ENCODE results near the gene PRKACA.

PRKACA gene

DNA sequence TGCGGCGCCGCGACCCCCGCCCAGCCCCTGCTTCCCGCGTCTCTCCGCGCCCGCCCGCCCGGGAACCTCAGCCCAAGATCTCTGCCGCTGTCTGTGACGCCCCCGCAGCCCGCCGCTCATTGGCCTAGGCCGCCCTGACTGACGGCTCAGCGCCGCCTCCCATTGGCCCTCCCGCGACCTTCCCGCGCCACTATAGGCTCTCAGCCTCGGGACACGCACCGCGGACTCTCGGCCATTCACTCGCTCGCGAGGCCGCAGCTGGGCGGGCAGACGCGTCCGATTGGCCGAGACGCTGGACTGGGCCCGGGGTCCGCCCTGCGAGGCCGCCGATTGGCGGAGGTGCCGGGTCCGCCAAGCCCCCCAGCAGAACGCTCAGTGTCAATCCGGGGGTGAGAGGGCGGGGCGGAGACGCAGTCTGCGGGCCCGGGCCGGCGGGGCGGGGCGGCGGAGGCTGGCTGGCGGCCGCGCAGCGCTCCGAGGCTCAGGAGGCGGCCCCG lies at the start of gene PRKACA:
TSS of gene PRKACA (minus strand) at position 95 of the 497 bp plus-strand sequence. CDS start 215 bp downstream, outside the sequence.
- DNase-seq, result peak; percentile 98

DNA sequence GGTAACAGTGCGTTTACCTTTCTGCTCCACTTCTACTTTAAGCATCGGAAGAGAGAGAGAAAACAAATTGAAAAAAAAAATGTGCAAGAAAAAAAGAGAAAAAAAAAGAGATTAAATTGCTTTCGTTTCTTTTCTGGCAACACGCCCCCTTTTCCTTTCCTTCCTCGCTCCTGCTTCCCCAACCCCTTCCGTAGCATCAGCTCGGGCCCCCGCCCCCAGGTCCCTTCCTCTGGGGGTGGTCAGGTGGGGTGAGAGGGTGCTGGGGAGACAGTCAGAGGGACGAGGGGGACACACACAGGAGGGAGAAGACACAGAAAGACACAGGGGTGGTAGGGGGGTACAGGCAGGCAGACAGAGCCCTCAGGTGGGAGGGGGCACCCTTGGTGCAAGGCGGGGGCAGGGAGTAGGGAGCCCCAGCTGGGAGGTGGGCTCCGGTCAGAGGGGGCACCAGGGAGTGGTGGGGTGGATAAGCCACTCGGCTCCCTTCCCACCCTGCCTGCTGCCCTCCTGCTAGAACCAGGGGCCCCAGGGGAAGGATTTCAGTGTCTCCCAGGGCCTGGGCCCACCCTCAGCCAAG lies 49.5 kb upstream of the PRKACA start:
- no peak for DNase-seq

DNA sequence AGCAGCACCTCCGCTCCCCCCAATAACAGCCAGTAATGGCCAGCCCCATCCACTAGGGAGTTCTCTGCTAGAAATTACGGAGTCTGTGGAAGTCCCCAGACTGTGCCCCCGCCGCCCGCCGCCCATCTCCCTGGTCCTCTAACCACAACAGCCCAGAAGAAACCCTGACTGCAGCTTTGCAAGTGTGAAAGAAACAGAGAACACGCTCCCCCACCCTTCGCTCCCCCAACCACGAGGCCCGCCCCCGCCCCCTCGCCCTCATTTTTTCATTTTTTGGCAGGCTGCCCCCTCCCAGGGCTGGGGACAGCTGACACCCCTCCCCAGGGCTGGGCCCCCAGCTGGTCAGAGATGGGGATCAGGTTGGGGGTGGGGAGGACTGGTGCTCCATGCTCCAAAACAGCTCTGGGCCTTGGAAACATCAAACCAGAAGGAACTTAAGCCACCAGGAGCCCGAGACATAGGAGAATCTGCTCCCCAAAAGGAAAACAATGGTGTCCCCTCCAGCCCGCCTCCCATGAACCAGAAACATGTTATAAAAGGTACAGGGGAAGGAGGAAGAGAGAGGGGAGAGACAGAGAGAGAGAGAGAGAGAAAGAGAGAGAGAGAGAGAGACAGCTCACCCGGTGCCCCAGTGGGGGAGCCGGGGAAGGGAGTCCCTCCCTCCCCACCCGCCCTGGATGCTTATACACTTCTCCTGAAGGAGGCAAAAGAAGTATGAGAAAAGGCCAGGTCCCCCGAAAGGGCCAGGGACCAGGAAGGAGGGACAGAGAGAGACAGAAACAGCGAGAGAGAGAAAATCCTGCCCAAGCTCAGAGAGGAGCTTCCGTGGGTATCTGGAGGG lies 48.6 kb upstream of the PRKACA start:
- DNase-seq, result no peak

DNA sequence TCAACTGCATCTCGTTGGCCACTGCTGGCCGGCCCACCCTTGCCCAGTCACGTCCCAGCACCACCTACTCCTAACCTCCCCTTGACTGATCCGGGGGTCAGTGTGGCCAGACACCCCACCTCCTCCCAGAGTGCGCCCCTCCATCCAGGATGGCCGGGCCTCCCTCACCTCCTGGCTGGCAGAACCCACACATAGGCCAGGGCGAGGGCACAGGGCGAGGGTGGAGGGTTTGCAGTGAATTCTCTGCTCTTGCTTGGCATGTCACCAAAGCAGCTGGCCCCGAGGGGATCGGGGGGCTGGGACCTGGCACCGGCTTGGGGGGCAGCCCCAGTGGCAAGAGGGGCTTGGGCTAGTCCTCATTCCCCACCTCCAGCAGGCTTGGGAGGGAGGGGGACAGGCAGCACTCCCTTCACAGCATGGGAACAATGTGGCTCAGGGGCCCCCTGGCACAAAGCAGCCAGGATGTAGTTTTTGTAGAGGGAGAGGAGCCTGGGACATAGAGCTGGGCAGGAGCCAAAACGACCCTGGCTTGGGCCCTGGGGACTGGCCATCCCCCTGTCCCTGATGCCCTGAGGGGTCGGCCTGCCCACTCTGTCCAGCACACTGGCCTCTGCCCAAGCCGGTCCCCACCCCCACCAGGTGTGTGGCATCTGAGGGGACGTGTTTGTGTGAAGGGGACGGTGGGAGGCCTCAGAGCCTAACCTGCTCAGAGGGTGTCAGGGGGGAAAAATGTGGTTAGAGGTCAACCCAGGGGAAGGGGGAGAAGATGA lies 47.3 kb upstream of the PRKACA start:
- no peak for DNase-seq

DNA sequence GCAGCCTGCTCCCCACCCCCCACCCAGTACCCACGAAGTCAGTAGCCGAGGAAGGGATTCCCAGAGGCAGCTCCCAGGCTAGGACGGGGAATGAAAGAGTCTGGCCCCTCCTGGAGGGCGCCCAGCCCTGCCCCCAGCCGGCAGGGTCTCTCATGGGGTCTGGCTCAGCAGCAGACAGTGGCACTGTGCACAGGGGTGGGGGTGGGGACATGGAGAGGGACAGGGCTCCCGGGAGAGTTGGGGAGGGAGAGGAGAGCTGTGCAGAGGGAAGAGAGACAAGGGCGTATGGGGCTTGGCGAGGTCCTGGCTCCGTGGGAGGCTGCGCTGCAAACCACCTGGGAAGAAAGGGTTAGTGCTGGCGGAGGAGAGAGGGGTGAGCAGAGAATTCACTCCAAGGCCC lies 46.5 kb upstream of the PRKACA start:
- DNase-seq, result no peak

DNA sequence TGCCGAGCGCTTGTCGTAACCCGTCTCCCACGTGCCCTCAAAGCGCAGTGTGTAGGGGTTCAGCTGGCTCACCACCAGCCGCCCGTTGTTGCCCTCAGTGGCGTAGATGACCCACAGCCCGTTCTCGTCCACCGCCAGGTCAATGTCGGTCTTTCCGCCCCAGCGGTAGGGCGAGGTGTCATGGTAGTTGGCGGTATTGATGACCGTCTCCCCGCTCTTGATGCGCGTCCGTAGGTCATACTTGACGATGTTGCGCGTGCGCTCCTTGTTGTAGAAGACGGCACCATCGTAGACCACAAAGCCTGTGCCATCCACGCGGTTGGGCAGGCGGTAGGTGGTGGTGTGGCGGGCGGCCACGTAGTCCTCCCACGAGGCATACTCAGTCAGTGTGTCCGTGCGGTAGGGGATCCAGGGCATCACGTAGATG lies 45.3 kb upstream of the PRKACA start:
- DNase-seq, result no peak

DNA sequence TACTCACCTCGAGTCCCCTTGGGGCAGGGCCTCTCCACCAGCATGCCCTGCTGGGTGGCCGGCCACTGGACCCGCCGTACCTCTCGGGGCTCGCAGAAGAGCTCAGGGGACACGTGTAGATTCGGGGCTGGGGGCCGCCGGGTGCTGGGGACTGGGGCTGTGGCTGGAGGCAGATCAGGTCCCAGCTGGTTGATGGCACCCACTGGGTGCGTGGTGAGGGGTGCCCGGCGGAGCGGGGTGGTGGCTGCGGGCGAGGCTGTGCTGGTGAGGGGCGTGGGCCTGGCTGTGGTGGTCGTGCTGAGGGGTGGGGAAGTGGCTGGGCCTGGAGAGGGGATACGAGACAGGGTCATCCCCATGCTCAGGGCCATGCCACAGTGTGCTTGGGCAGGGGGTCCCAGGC lies 43.7 kb upstream of the PRKACA start:
- no peak for DNase-seq

DNA sequence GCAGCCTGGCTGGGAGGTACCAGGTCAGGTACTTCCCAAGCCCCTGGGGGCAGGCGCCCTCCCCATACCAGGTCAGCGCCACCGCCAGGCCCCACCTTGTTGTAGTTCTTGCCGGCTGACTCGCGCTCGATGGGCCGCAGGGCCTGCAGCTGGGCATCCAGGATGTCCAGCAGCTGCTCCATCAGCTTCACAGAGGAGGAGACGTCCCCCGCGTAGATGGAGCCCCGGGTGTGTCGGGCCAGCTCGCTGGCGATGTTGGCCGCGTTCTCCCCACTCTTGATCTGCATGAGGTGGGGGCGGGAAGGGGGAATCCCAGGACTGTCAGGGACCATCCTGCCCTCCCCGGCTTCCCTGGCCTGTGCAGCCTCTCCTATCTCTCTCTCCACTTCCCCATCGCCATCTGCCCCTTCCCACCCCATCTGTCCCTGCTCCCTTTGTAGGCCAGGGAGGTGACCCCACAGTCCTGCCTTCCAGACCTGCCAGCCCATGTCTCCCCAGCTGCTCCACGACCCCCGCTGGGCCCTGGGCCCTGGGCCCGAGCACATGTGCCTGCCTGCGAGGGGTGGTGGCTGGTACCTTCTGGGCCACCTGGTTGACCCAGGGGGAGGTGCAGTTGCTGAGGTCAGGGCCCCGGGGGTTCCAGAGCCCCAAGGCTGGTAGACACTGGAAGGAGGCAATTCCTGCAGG lies 42.6 kb upstream of the PRKACA start:
- no peak for DNase-seq

DNA sequence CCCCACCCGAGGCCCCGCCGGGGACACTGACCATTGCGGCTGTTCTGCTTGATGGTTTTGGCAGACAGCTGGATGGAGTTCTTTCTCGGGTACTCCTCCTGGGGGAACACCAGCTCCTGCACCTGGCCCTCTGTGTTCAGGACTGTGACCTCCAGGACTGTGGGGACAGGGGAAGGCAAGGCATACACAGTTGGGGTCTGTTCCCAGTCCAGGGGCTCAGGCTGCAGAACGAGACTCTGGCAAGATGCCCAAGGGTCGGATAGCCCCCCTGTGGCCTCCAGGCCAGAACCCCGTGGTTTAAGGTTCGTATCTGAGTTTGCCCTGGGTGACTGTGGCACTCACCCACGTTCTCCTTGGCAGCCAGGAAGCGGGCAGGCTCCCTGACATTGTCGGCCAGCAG lies 41.5 kb upstream of the PRKACA start:
- no peak for DNase-seq

DNA sequence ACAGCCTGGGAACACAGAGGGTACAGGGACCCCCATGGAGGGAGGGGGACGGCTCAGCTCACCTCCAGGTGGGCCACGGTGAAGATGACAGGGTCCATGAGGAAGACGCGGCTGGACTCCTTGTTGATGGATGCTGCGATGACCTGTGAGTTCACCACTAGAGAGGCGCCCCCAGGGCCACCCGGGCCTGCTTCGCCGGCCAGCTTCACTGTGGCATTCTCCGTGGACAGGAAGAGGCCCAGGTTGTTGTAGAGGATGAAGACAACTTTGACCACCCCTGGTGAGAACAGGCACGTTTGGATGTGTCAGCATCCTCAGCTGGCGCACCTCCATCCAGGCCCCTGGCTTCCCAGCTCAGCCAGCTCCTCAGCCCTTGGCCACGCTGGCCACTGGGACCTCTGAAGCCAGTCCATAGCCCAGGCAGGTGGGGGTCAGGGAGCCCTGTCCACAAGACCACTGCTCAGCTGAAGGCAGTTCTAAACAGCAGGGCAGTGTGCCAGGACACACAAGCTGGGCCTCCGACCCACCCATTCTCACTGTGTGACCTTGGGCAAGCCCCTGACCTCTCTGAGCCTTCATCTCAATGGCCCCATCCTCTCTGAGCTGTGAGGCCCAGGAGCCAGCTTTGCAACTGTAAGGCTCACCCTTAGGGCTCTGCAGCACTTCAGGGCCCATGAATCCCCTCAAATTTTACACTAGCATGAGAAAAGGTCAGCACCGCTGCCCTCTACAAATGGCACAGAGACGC lies 40.9 kb upstream of the PRKACA start:
- no peak for DNase-seq

DNA sequence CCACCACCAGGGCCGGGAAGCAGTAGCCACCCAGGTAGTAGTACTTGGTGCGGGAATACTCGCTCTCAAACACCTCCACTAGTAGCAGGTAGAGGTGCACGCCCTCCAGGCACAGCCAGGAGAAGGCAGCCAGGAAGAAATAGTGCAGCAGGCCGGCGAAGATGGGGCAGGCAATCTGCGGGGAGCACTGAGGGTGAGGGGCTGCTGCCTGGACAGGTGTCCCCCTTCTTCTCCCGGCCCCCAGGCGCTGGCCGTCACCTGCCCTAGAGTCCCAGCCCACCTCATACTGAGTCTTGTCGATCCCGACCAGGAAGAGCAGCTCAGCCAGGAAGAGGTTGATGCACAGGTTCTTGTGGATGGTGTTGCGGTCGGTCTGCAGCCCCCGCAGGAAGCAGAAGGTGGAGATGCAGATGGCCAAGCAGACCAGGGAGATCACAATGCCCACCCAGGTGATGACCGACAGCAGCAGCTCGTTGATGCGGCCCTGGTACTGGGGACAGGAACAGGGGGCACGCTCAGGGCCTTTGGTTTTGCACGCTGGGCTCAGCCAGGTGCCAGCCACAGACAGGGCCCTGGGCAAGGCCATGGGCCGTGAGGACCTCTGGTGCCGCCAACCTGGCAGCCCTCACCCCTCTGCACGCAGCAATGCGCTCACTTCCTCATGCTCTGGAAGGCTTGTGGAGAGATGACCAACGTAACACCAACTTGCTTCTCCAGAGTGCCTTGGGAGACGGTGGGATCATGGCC lies 39.6 kb upstream of the PRKACA start:
- DNase-seq, result no peak

DNA sequence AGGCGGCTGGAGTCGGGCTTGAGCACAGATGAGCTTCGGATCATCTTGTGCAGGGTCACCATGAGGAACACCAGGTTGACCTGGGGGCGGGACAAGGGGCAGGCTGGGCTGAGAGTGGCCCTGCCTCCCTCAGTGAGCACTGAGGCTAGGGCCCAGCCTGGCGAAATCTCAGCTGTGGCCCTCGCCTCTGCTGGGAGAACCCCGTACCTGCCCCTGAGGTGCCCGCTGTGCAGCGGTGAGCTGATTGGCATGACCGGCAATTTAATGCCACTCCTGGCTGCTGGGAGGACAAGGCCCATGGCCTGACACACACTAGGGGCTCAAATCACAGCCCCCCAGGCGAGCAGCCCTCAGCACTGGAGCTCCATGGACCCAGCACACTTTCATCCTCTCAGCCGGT lies 38.6 kb upstream of the PRKACA start:
- DNase-seq, result no peak

DNA sequence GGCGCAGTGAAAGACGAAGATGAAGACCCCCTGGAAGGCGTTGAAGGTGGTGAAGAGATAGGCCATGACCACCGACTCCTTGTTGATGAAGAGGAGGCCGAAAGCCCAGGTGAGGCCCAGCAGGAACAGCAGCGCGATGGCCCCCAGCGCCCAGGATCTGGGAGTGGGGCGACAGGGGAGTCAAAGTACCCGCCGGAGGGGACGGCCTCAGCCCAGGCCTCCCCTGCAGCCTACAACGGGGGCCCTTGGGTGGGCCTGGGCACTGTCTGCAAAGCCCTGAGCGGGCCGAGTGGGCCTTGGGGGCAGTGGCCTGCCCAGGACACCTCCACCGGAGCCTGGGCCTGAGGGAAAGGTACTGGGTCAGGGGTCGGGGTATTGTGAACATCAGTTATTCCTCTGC lies 37.8 kb upstream of the PRKACA start:
- DNase-seq, result no peak

DNA sequence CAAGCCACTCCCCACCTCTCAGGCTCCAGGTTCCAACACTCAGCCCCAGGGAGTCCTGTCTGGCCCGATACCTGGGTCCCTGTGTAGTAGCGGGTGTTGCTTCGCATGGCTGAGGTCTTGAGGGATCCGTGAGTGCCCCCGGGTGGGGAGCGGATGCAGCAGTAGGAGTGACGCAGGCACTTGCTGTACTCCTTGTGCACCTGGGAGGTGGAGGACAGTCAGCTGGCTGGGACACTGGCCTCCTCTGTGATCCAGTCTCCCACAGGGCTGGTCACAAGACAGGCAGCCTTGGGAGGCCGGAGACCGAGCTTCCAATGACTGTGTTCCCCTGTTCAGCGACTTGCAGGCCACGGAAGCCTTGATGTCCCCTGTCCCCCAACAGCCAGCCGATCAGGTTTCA lies 35.2 kb upstream of the PRKACA start:
- no peak for DNase-seq

DNA sequence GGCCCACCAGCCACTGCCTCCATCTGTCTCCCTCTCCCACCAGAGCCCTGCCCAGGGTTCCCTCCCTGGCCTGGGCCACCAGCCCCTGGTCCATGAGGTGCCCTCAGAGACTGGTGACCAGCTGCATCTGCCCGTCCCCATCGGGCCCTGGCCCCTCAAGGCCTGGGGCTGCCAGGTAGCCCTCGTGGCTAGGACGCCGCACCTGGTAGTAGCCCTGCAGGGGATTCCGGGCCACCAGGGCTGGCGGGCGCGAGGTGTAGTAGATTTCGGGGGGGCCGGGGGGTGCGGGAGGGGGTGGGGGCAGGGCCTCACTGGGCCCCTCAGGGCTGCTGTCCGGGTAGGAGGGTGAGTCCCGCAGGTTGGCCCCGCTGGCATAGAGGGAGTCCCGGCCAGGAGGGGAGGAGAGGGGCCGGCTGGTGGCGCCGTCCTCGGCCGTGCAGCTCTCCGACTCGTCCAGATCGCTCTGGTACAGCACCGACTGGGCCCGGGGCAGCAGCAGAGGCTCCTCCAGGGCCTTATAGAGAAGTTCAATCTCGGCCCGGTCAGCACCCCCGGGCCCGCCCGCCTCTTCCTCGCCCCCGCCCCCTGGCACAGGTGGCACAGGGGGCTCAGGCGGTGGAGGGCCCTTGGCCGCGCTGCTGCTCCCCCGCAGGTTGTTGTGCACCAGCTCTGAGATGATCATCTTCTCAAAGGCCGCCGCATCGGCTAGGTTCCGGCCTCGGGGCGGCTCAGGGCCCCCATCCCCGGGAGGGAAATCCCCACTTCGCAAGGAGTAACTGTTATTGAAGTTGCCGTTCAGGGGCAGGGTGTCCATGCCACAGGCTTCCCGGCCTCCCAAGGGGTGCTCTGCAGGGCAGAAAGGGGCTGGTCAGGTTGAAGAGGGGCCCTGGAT lies 33.5 kb upstream of the PRKACA start:
- no peak for DNase-seq

DNA sequence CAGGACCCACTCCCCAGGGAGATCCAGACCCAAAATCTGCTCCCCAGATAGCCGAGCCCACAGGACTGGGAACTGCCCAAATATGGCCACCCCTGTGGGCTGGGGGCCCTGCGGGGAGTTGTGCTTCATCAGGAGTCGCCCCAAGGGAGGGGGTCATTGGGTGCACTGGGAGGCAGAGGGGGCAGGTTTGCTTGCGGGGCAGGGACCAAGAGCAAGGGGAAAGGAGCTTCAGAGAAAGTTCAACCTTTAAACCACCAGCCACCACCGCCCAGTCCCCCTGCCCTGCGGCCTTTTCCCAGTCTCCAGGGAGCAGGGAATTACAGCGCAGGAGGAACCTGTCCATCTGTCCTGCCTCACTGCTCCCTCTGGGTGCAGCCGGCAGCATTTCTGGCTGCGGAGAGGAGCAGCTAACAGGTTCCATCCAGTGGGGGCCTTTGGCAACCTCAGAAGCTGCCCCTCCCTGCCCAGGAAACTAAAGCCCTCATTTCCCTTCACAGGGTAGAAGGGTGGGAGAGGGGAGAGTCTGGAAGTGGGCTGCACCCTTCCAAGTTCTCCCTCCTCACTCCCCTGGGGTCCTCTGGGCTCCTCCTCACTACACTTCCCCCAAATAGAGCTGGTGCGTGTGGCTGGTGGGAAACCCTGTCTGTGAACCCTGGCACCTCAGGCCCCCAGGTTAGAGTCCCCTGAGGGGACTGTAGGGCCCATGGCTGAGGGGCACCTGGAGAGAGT lies 32.6 kb upstream of the PRKACA start:
- no peak for DNase-seq

DNA sequence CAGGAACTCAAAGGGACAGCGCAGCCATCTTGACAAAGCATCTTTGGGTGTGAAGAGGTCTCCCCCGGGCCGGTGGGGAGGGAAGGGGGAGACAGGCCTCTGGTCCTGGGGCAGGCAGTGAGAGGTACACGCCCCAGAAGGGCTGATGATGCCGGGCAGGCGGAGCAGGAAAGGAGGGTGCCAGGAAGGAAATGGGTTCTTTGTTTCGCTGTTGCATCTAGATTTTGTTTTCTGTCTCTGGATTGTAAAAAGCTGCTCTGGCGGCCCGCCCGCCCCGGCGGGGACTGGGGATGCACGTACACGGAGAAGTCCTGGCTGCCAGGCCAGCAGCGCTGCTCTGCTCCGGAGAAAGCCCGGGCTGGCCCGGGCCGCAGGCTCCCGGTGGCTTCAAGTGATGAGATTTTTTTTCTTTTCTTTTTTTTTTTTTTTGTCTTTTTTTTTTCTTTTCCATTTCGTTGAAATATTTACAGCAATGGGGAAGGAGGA lies 32.0 kb upstream of the PRKACA start:
- no peak for DNase-seq

DNA sequence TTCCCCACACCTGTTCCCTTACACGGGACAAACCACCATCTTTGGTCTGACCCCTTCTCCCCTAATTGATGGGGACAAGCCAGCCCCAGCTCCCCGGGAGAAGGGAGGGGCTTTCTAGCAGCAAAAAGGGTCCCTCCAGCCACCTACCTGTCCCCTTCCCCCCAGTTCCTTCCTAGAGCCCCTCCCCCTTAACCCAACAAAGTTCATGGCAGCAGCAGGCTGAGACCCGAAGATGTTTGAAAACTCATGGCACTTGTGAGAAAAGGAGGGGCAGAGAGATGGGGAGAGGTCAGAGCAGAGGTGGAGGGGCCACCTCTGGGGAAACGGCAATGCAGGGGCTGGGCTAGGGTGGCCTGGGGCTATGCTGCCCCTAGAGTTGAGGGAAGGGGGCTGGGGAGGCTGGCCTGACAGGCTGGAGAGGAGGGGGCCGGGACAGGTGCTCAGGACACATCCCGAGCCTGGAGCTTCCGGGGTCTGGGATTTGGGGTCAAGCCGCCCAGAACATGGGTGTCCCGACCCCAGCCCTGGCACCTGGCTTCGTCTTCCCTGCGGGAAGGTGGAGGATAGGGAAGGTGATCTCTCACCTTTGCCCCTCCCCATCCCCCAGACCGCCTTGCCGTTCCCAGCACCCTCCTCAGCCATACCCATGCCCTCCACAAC lies 31.3 kb upstream of the PRKACA start:
- DNase-seq, result no peak
